Central memory CD8-positive, alpha-beta T cell (primary cell): Measurements from ENCODE around the gene MATK.
"Not testable (repeated sequence)": the region's sequence is repeated elsewhere in the genome, so short reads cannot be mapped to it uniquely, and the experiment has no call there.

Experiments
- ATAC-seq: fragments of 150-1000 bp; cut with Tn5 transposase; replicated peaks from 2 replicates; pipeline ENCODE4 v1.10.0; 2022; ENCODE audit warnings: mild to moderate bottlenecking, moderate FRiP score, moderate number of reproducible peaks; ENCODE audit not compliant: poor library complexity, severe bottlenecking; ENCODE audit errors: extremely low read depth
- DNase-seq, 2 donors: peaks; one replicate each; pipeline ENCODE4 v3.0.0; 2021; ENCODE audit warnings: low spot score in 2 of 2
- H3K27ac Mint-ChIP-seq: one replicate; pipeline ENCODE4 v1.8.0; 2022; ENCODE audit warnings: low read depth, mild to moderate bottlenecking, moderate library complexity, mixed read lengths
- H3K27me3 Mint-ChIP-seq: one replicate; pipeline ENCODE4 v1.8.0; 2022; ENCODE audit warnings: mixed read lengths
- H3K36me3 Mint-ChIP-seq: one replicate; pipeline ENCODE4 v1.8.0; 2022; ENCODE audit warnings: mild to moderate bottlenecking, moderate library complexity, mixed read lengths; ENCODE audit not compliant: insufficient read depth
- H3K4me1 Mint-ChIP-seq: one replicate; pipeline ENCODE4 v1.8.0; 2022; ENCODE audit warnings: mixed read lengths
- H3K4me3 Mint-ChIP-seq: one replicate; pipeline ENCODE4 v1.8.0; 2022; ENCODE audit warnings: mild to moderate bottlenecking, moderate library complexity, mixed read lengths
- H3K9me3 Mint-ChIP-seq: one replicate; pipeline ENCODE4 v1.8.0; 2022; ENCODE audit warnings: mixed read lengths

The MATK gene

DNA sequence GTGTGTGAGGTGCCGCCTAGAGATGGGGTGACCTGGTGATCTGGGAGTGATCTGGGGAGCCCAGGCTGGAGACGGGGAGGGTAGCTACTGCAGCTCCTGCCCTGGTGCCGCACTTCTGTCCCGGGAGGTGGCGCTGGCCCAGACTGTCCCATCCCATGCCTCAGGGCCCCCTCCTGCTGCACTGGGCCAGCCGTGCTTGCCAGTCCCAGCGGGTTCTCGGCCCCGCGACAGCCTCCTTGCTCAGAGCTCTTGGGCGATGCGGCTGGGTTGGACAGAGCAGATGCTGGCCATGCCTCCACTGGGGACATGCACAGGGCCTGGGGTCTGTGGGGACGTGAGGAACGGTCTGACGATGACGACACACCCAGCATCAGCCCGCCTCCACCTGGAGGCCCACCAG is 16.7 kb downstream of the MATK start:
- H3K36me3 Mint-ChIP-seq: peaks cover 22% of the 10 kb centered on the region
- H3K9me3 Mint-ChIP-seq: no peaks in the 10 kb centered on the region
- DNase-seq (no peak), ATAC-seq (no peak)
- no peaks in the 10 kb centered on the region for H3K27me3 Mint-ChIP-seq
- peaks cover 23% of the 10 kb centered on the region for H3K4me1 Mint-ChIP-seq
- no peak overlapping the region for H3K27ac Mint-ChIP-seq
- H3K4me3 Mint-ChIP-seq: no peak overlapping the region

DNA sequence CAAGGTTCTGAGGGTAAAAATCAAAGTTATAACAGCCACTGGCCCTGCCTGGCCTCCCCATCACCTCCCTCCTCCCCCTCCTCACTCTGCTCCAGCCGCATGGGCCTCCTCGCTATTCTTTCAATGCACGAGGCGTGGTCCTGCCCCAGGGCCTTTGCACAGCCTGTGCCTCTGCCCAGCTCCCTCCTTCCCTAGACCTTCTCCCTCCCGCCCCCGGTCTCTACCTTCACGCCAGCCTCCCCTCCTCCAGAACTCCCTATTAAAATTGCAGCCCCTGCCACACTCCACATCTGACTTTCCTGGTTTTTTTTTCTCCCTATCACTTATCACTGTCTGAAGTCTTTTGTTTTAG is 17.5 kb downstream of the MATK start:
- Mint-ChIP-seq H3K27ac (no peak overlapping the region), H3K4me3 (no peak overlapping the region), H3K4me1 (peaks cover 15% of the 10 kb centered on the region), H3K9me3 (no peaks in the 10 kb centered on the region), H3K36me3 (peaks cover 20% of the 10 kb centered on the region), H3K27me3 (no peaks in the 10 kb centered on the region)
- ATAC-seq (no peak), DNase-seq (no peak)

DNA sequence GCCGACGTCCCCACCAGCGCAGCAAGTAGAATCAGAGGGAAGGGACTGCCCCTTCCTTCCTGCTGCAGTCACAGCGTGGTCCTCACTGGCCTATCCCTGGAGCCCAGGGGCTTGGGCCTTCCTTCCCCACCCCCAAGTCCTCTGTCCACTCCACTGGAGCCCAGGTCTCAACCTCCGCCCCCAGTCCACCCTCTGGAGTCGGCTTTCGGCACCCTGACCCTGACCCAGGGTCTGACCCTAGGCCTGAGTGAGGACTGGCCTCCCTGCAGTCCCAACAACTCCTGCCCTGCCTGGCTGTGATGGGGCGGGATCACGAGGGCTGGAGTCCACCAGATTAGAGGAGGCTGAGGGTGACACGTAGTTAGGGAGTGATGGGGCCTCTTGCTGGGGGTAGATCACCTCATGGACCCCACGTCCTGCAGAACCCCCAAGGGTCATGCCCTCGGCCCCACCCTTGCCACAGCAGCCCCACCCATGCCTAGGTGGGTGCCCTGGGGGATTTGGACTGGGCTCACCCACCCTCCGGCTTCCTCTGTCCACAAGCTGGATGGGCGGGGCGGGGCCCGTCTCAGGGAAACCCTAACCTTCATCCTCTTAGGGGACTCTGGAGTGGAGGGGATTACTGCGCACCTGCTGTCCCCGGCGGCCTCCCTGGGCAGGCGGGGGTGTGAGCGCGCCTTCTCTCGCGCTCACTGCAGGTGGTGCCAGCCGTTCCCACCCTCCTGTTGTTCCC is 18.0 kb downstream of the MATK start:
- H3K4me3 Mint-ChIP-seq: no peak overlapping the region
- no peaks in the 10 kb centered on the region for H3K27me3 Mint-ChIP-seq

DNA sequence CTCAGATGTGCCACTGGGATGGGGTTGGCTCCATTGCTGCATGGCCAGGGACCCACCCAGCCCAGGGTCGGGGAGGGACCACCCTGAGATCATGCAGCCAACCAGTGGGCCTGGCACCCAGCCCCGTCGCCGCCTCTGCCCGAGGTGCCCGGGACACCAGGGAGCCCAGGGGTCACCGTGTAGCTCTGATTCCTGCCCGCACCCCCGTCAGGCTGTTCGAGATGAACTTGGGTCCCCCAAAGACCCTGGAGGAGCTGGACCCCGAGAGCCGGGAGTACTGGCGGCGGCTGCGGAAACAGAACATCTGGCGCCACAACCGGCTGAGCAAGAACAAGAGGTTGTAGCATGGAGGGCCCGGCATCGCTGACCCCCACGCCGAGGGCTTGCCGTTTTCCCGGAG is 19.1 kb downstream of the MATK start:
- Mint-ChIP-seq H3K4me3 (no peak overlapping the region), H3K9me3 (no peaks in the 10 kb centered on the region), H3K27ac (peak overlapping the region; percentile 62), H3K36me3 (peaks cover 27% of the 10 kb centered on the region), H3K27me3 (no peaks in the 10 kb centered on the region), H3K4me1 (peaks cover 25% of the 10 kb centered on the region)
- no peak for ATAC-seq
- DNase-seq: no peak

More for the DNA sequence above, 18.0 kb downstream of the MATK start:
- H3K4me1 Mint-ChIP-seq: peaks cover 15% of the 10 kb centered on the region
- no peak for ATAC-seq
- DNase-seq: no peak
- H3K36me3 Mint-ChIP-seq: peaks cover 20% of the 10 kb centered on the region
- no peaks in the 10 kb centered on the region for H3K9me3 Mint-ChIP-seq
- no peak overlapping the region for H3K27ac Mint-ChIP-seq

DNA sequence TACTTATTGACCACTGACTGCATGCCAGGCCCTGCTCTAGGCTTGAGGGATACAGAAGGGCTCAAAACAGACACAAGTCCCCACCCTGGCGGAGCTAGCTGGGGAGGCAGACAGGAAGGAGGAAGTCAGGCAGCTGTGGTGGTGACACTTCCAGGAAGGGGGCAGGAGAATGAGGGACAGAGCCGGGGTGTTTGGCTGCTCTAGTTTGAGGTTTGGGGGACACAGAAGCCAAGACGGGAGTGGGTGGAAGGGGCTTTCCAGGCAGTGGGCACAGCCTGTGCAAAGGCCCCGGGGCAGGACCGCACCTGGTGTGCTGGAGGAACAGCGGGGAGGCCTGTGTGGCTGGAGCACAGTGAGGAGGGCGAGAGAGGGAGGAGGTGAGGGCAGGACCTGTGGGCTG is 19.7 kb downstream of the MATK start:
- ATAC-seq (no peak), DNase-seq (no peak)
- Mint-ChIP-seq H3K36me3 (peaks cover 30% of the 10 kb centered on the region), H3K27me3 (no peaks in the 10 kb centered on the region), H3K27ac (peak overlapping the region; percentile 62), H3K4me3 (peak overlapping the region; percentile 53), H3K9me3 (no peaks in the 10 kb centered on the region), H3K4me1 (peaks cover 30% of the 10 kb centered on the region)

DNA sequence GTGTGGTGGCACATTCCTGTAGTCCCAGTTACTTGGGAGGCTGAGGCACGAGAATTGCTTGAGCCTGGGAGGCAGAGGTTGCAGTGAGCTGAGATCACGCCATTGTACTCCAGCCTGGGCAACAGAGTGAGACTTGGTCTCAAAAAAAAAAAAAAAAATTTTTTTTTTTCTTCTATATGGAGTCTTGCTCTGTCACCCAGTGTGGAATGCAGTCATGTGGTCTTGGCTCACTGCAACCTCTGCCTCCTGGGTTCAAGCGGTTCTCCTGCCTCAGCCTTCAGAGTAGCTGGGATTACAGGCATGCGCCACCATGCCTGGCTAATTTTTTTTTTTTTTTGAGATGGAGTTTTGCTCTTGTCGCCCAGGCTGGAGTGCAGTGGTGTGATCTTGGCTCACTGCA is 20.4 kb downstream of the MATK start:
- not testable (repeated sequence) for H3K27me3 Mint-ChIP-seq, H3K4me3 Mint-ChIP-seq, ATAC-seq, H3K27ac Mint-ChIP-seq, DNase-seq, H3K9me3 Mint-ChIP-seq
- Mint-ChIP-seq H3K36me3 (peaks cover 38% of the 10 kb centered on the region), H3K4me1 (peaks cover 38% of the 10 kb centered on the region)

DNA sequence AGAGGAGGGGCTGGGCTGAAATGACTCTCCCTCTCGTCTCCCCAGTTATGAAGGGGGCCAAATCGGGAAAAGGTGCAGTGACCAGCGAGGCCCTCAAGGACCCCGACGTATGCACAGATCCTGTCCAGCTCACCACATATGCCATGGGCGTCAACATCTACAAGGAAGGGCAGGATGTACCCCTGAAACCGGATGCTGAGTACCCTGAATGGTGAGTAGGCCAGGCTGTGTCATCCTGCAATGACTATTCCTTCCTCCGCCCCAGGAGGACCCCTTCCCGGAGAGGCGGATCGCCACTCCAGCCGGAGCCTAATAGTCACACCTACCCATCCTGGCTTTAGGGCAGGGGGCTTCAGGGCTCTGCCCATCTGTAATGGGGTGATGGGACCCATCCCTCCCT is 21.1 kb downstream of the MATK start:
- H3K9me3 Mint-ChIP-seq: no peaks in the 10 kb centered on the region
- no peaks in the 10 kb centered on the region for H3K27me3 Mint-ChIP-seq
- ATAC-seq (no peak), DNase-seq (no peak)
- H3K36me3 Mint-ChIP-seq: peaks cover 41% of the 10 kb centered on the region
- no peak overlapping the region for H3K27ac Mint-ChIP-seq
- peaks cover 40% of the 10 kb centered on the region for H3K4me1 Mint-ChIP-seq
- H3K4me3 Mint-ChIP-seq: no peak overlapping the region

DNA sequence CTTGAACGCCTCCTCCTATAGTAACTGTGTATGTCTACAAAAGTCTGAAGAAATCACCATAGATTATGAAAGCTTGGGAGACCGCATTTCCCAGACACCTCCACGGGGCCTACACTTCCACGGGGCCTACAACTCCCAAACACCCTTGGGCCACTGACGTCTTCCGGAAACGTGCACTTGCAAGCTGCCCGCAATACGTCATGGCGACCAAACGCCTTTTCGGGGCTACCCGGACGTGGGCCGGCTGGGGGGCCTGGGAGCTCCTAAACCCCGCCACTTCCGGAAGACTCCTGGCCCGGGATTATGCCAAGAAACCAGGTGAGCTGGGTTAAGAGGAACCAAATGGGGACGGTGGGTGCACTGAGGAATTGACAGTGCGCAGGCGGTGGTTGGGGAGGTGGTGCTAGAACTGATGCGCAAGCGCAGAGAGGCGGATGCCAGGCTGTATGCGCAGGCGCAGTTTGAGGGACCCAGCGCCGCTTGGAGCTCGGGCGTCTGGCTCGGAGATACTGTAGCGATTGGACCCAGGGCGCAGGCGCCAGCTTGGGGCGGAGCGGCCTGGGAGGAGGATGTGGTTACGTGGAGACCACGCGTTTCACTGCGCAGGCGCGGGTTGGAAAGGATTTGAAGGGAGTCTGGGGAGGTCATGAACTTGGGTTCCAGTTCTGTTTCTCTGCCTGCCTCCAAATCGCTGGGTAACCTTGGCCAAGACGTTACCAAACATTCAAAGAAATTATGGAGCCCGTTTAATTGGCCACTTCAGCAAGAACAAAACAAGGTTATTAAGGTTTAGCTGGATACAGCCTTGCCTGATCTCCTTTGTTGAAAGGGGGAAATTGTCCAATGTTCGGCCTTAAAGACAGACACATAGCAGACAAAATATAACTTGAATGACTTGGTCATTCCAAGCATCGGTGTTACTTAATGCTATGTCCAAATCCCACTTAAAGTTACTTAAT is 23.4 kb downstream of the MATK start, which contains the start of gene MRPL54:
Gene MRPL54 (plus strand): TSS at position 182 of the 959 bp plus-strand sequence. CDS start 19 bp downstream, at position 201.
- ATAC-seq (peak; percentile 87), DNase-seq (peak; percentile 99 to 100)
- Mint-ChIP-seq H3K27ac (peak within 1 kb of the TSS; percentile 100), H3K36me3 (peaks cover 49% of the 10 kb centered on the region), H3K4me1 (peaks cover 34% of the 10 kb centered on the region), H3K9me3 (no peaks in the 10 kb centered on the region), H3K4me3 (peak within 1 kb of the TSS; percentile 99), H3K27me3 (no peaks in the 10 kb centered on the region)

DNA sequence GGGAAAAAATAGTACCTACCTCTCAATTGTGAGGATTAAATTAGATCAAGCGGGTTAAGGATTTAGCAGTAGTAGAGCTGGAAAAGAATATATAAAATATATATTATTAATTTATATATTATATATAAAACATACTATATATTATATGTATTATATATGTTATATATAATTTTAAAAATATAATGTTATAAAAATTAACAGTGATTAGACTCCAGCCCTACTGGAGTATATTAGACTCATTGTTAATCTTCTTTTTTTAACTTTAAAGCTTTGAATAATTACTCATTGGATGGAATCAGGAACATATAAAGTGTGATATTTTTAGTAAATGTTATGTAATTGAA is 24.1 kb downstream of the MATK start:
- peaks cover 49% of the 10 kb centered on the region for H3K36me3 Mint-ChIP-seq
- DNase-seq (no peak), ATAC-seq (no peak)
- no peaks in the 10 kb centered on the region for H3K9me3 Mint-ChIP-seq
- H3K4me1 Mint-ChIP-seq: peaks cover 34% of the 10 kb centered on the region
- peak overlapping the region; percentile 100 for H3K27ac Mint-ChIP-seq
- H3K4me3 Mint-ChIP-seq: peak overlapping the region; percentile 99
- no peaks in the 10 kb centered on the region for H3K27me3 Mint-ChIP-seq

DNA sequence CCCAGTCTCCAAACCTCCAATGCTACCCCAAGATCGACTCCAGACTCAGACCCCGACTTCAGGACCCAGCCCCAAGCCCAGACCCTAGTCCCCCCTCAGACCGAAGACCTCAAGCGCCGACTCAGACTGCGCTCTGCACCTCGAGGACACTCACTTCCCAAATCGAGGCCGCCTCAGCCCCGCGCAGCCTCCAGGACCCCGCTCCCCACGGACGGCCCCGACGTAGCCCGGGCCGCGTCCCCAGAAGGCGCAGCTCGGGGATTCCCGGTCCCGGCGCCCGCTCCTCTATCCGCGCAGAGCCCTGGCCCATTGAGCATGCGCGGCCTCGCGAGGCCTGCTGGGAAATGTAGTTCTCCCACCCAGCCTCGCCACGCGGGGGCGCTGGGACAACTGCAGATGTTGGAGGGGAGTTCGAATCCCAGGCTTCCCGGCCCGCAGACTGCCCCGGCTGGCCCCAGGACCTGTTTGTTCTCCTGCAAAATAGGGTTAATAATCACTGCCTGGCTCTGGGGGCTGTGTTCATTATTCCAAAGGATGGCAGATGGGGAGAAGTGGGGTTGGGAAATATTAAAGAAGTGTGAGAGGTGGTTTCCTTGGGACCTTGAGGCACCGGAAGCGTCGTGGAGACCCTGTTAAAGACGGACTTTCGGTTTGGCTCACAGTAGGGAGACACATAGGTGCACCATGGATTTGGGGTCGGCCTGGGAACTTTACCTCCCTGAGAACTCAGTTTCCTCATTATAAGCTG is 24.6 kb downstream of the MATK start, which contains the start of gene APBA3:
Gene APBA3 (minus strand): TSS at position 311 of the 748 bp plus-strand sequence. CDS start 1,428 bp downstream, outside the sequence.
- Mint-ChIP-seq H3K36me3 (peaks cover 46% of the 10 kb centered on the region), H3K4me1 (peaks cover 31% of the 10 kb centered on the region), H3K4me3 (peak within 1 kb of the TSS; percentile 99), H3K27me3 (no peaks in the 10 kb centered on the region), H3K27ac (peak within 1 kb of the TSS; percentile 100), H3K9me3 (no peaks in the 10 kb centered on the region)
- DNase-seq (peak; percentile 89 to 93), ATAC-seq (peak; percentile 42)

DNA sequence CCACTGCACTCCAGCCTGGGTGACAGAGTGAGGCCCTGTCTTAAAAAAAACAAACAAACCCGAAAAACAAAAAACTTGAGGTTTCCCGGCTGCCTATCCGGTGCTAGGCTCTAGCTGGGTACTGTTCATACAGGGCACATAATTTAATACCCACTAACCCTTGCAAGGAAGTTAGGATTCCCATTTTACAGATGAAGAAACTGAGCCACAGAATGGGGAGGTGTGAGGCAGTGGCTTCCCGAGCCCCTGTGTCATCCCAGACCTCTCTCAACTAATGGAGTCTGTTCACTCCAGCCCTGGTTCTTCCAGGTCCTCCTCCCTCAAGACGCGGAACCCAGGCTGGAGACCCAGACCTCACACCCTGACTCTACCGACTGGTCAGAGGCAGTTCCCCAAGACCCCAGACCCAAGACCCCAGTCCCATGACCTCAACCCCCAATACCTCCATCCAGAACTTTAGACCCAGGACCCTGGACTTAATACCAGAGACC is 25.3 kb downstream of the MATK start:
- Mint-ChIP-seq H3K9me3 (no peaks in the 10 kb centered on the region), H3K36me3 (peaks cover 41% of the 10 kb centered on the region), H3K4me3 (peak overlapping the region; percentile 99), H3K27me3 (no peaks in the 10 kb centered on the region), H3K4me1 (peaks cover 28% of the 10 kb centered on the region), H3K27ac (peak overlapping the region; percentile 99)
- DNase-seq (peak in 1 of 2 donors; percentile 31), ATAC-seq (peak; percentile 22)
